H9 (cell line): ENCODE results near the gene CYP26A1. TPM values are rescaled to one million over a fixed set of nuclear protein-coding genes. Genes with fewer than 3 reads are reported as not detected.

Source experiments
- DNase-seq: peaks from one replicate; pipeline ENCODE4 v3.0.0-alpha.2; 2017
- H2AFZ ChIP-seq: one replicate; pipeline ENCODE4 v1.6.1; 2013; ENCODE audit warnings: mild to moderate bottlenecking, low read length, control low read depth, moderate library complexity
- H2AK5ac ChIP-seq: 2 replicates; pipeline ENCODE4 v1.6.1; 2013; ENCODE audit warnings: low read length, control low read depth, mixed read lengths; ENCODE audit not compliant: insufficient read length
- H2BK120ac ChIP-seq: one replicate; pipeline ENCODE4 v1.6.1; 2013; ENCODE audit warnings: low read depth, mild to moderate bottlenecking, low read length, control low read depth, inconsistent platforms; ENCODE audit not compliant: poor library complexity, severe bottlenecking
- H2BK12ac ChIP-seq: 2 replicates; pipeline ENCODE4 v1.6.1; 2013; ENCODE audit warnings: low read length, control low read depth, mixed read lengths, low read depth; ENCODE audit not compliant: insufficient read length
- H2BK15ac ChIP-seq: 2 replicates; pipeline ENCODE4 v1.6.1; 2013; ENCODE audit warnings: low read depth, low read length, control low read depth
- H2BK20ac ChIP-seq: one replicate; pipeline ENCODE4 v1.6.1; 2013; ENCODE audit warnings: low read depth, mild to moderate bottlenecking, low read length, control low read depth, inconsistent platforms; ENCODE audit not compliant: poor library complexity, severe bottlenecking
- H2BK5ac ChIP-seq: 2 replicates; pipeline ENCODE4 v1.6.1; 2013; ENCODE audit warnings: low read length, control low read depth, mixed read lengths; ENCODE audit not compliant: insufficient read length
- H3K14ac ChIP-seq: 2 replicates; pipeline ENCODE4 v1.6.1; 2013; ENCODE audit warnings: low read length, control low read depth; ENCODE audit not compliant: insufficient read depth
- H3K18ac ChIP-seq: 2 replicates; pipeline ENCODE4 v1.6.1; 2013; ENCODE audit warnings: low read depth, mild to moderate bottlenecking, mixed read lengths, low read length, control low read depth; ENCODE audit not compliant: insufficient read length
- H3K23ac ChIP-seq: 2 replicates; pipeline ENCODE4 v1.6.1; 2013; ENCODE audit warnings: low read length, control low read depth, mixed read lengths, low read depth; ENCODE audit not compliant: insufficient read length
- H3K23me2 ChIP-seq: 2 replicates; pipeline ENCODE4 v1.6.1; 2013; ENCODE audit warnings: low read depth, mild to moderate bottlenecking, mixed read lengths, low read length, control low read depth; ENCODE audit not compliant: insufficient read length, poor library complexity, severe bottlenecking
- H3K27ac ChIP-seq: 2 replicates; pipeline ENCODE4 v1.5.1; 2013; ENCODE audit warnings: low read length, control low read depth, mixed read lengths, low read depth; ENCODE audit not compliant: insufficient read length
- H3K27me3 ChIP-seq: 2 replicates; pipeline ENCODE4 v1.6.1; 2013; ENCODE audit warnings: low read length, control low read depth, inconsistent platforms; ENCODE audit not compliant: insufficient read depth
- H3K4ac ChIP-seq: 2 replicates; pipeline ENCODE4 v1.6.1; 2013; ENCODE audit warnings: low read depth, mild to moderate bottlenecking, control low read depth, inconsistent platforms, low read length, moderate library complexity
- H3K4me1 ChIP-seq: 2 replicates; pipeline ENCODE4 v1.6.1; 2013; ENCODE audit warnings: low read length, control low read depth, inconsistent platforms; ENCODE audit not compliant: insufficient read depth
- H3K4me2 ChIP-seq: 2 replicates; pipeline ENCODE4 v1.6.1; 2013; ENCODE audit warnings: low read length, control low read depth, mixed read lengths; ENCODE audit not compliant: insufficient read length, insufficient read depth
- H3K56ac ChIP-seq: 2 replicates; pipeline ENCODE4 v1.6.1; 2013; ENCODE audit warnings: low read depth, mild to moderate bottlenecking, mixed read lengths, low read length, control low read depth; ENCODE audit not compliant: insufficient read length
- H3K79me1 ChIP-seq: 2 replicates; pipeline ENCODE4 v1.6.1; 2013; ENCODE audit warnings: low read depth, mild to moderate bottlenecking, moderate library complexity, low read length, control low read depth, inconsistent platforms; ENCODE audit not compliant: insufficient read depth, poor library complexity, severe bottlenecking
- H3K79me2 ChIP-seq: 2 replicates; pipeline ENCODE4 v1.6.1; 2013; ENCODE audit warnings: low read length, control low read depth, inconsistent platforms; ENCODE audit not compliant: insufficient read depth
- H3K9ac ChIP-seq: 2 replicates; pipeline ENCODE4 v1.6.1; 2013; ENCODE audit warnings: low read length, control low read depth, mixed read lengths; ENCODE audit not compliant: insufficient read length; ENCODE audit errors: extremely low read depth
- H3K9me3 ChIP-seq: one replicate; pipeline ENCODE4 v1.6.1; 2013; ENCODE audit warnings: low read depth, low read length, inconsistent platforms; ENCODE audit not compliant: control insufficient read depth
- H3T11ph ChIP-seq: one replicate; pipeline ENCODE4 v1.6.1; 2013; ENCODE audit warnings: mild to moderate bottlenecking, low read length, control low read depth, inconsistent platforms
- H4K20me1 ChIP-seq: one replicate; pipeline ENCODE4 v1.6.1; 2013; ENCODE audit not compliant: control insufficient read depth, insufficient read length, insufficient read depth
- H4K5ac ChIP-seq: 2 replicates; pipeline ENCODE4 v1.6.1; 2013; ENCODE audit warnings: low read depth, mild to moderate bottlenecking, mixed read lengths, low read length, control low read depth; ENCODE audit not compliant: insufficient read length
- H4K8ac ChIP-seq: replicated peaks from 2 replicates; pipeline ENCODE4 v1.6.1; 2013; ENCODE audit warnings: low read length, control low read depth, mixed read lengths, low read depth; ENCODE audit not compliant: insufficient read length
- H4K91ac ChIP-seq: 2 replicates; pipeline ENCODE4 v1.6.1; 2013; ENCODE audit warnings: low read depth, mild to moderate bottlenecking, moderate library complexity, mixed read lengths, low read length, control low read depth; ENCODE audit not compliant: insufficient read length
- H3K27ac Mint-ChIP-seq, 3 experiments: 2 replicates in 2 of 3; 3 replicates in 1 of 3; pipeline ENCODE4 v1.8.0; 2020 to 2021; ENCODE audit warnings: mixed read lengths in 3 of 3, mild to moderate bottlenecking in 1 of 3, moderate library complexity in 1 of 3
- H3K27me3 Mint-ChIP-seq: 2 replicates; pipeline ENCODE4 v1.8.0; 2021; ENCODE audit warnings: low read depth, mild to moderate bottlenecking, moderate library complexity, mixed read lengths
- H3K36me3 Mint-ChIP-seq, 3 experiments: 2 replicates in 2 of 3; 3 replicates in 1 of 3; pipeline ENCODE4 v1.8.0; 2020 to 2021; ENCODE audit warnings: low read depth in 3 of 3, mixed read lengths in 3 of 3; ENCODE audit not compliant: insufficient read depth in 1 of 3
- H3K4me1 Mint-ChIP-seq, 2 experiments: 2 replicates each; pipeline ENCODE4 v1.8.0; 2020; ENCODE audit warnings: mixed read lengths in 2 of 2
- H3K4me3 Mint-ChIP-seq, 2 experiments: 2 replicates in 1 of 2; 3 replicates in 1 of 2; pipeline ENCODE4 v1.8.0; 2020 to 2021; ENCODE audit warnings: mild to moderate bottlenecking in 2 of 2, mixed read lengths in 2 of 2, moderate library complexity in 1 of 2
- H3K9me3 Mint-ChIP-seq, 2 experiments: 2 replicates in 1 of 2; 3 replicates in 1 of 2; pipeline ENCODE4 v1.8.0; 2020; ENCODE audit warnings: mild to moderate bottlenecking in 2 of 2, mixed read lengths in 2 of 2, moderate library complexity in 1 of 2
- WGBS: extraction: QIAGEN DNeasy Blood & Tissue Kit; methylation state at CpG from one replicate; pipeline ENCODE4 v1.1.7; 2013; ENCODE audit warnings: missing lambda C conversion rate, low lambda C conversion rate, mixed read lengths; ENCODE audit not compliant: insufficient read length; ENCODE audit errors: extremely low coverage; 5-methylcytosine and 5-hydroxymethylcytosine counted together
- total RNA-seq: library from RNA; stranded (reverse); gene quantifications from 2 replicates; pipeline ENCODE4 v1.2.1, GENCODE V29; 2021
- TF ChIP-seq, protein P1 (sequence below): fragments of 200-600 bp; sonication (generic); conservative IDR thresholded peaks from 3 replicates; pipeline ENCODE4 v1.8.0; 2021; ENCODE audit warnings: antibody characterized with exemption, mild to moderate bottlenecking

Gene CYP26A1
- total RNA-seq, 1 experiment from 2014 or later = 72.1 TPM

DNA sequence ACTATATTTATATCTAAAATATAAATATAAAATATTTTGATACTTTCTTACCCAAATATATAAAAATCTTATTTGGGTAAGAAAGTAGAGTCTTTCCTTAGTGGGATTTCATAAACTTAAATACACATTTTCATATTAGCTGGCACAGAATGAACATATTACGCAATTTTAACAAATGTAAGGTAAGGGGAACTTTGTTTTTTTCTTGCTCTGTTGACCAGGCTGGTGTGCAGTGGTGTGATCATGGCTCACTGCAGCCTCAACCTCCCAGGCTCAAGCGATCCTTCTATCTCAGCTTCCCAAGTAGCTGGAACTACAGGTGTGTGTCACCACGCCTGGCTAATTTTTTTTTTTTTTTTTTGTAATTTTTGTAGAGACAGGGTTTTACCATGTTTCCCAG lies 18.3 kb downstream of the CYP26A1 start:
- peaks cover 3% of the 10 kb centered on the region; the same call in 1 of the 2 replicates for H3K4me1 ChIP-seq
- no peak overlapping the region for H2BK120ac ChIP-seq
- H3K4me2 ChIP-seq = no peak overlapping the region
- no CpG with 5 or more reads among the region's 3 CpGs for WGBS
- Mint-ChIP-seq H3K27ac (no peak overlapping the region), H3K36me3 (peaks cover 0 to 5% (median 2%) of the 10 kb centered on the region in 3 experiments; a peak in 3 of 7 replicates), H3K4me1 (peaks cover 22 to 26% of the 10 kb centered on the region in 2 experiments), H3K27me3 (no peaks in the 10 kb centered on the region; the same call in 1 of the 2 replicates), H3K9me3 (peaks cover 0 to 3% of the 10 kb centered on the region in 2 experiments; a peak in 4 of 5 replicates), H3K4me3 (no peak overlapping the region)
- H4K20me1 ChIP-seq = no peaks in the 10 kb centered on the region
- no peak overlapping the region for H2AFZ ChIP-seq
- H4K91ac ChIP-seq = no peak overlapping the region
- H2BK20ac ChIP-seq = no peak overlapping the region
- no peaks in the 10 kb centered on the region for H3K9me3 ChIP-seq
- no peak overlapping the region for H2BK15ac ChIP-seq
- H3T11ph ChIP-seq = no peak overlapping the region
- DNase-seq = no peak
- no peaks in the 10 kb centered on the region for H3K27me3 ChIP-seq
- H3K23ac ChIP-seq = no peak overlapping the region
- no peak overlapping the region for H3K4ac ChIP-seq
- H3K27ac ChIP-seq = no peak overlapping the region
- H3K18ac ChIP-seq = no peak overlapping the region
- no peak overlapping the region for H2AK5ac ChIP-seq
- H3K56ac ChIP-seq = no peak overlapping the region
- TF ChIP-seq, protein P1, sequence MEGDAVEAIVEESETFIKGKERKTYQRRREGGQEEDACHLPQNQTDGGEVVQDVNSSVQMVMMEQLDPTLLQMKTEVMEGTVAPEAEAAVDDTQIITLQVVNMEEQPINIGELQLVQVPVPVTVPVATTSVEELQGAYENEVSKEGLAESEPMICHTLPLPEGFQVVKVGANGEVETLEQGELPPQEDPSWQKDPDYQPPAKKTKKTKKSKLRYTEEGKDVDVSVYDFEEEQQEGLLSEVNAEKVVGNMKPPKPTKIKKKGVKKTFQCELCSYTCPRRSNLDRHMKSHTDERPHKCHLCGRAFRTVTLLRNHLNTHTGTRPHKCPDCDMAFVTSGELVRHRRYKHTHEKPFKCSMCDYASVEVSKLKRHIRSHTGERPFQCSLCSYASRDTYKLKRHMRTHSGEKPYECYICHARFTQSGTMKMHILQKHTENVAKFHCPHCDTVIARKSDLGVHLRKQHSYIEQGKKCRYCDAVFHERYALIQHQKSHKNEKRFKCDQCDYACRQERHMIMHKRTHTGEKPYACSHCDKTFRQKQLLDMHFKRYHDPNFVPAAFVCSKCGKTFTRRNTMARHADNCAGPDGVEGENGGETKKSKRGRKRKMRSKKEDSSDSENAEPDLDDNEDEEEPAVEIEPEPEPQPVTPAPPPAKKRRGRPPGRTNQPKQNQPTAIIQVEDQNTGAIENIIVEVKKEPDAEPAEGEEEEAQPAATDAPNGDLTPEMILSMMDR = no peak
- H2BK5ac ChIP-seq = no peak overlapping the region
- no peaks in the 10 kb centered on the region for H3K79me2 ChIP-seq
- no peak overlapping the region for H2BK12ac ChIP-seq
- no peaks in the 10 kb centered on the region for H3K79me1 ChIP-seq
- no peaks in the 10 kb centered on the region for H3K23me2 ChIP-seq
- H4K8ac ChIP-seq = no peak overlapping the region
- H4K5ac ChIP-seq = no peak overlapping the region
- no peak overlapping the region for H3K14ac ChIP-seq
- H3K9ac ChIP-seq = no peak overlapping the region
